HFF-Myc (cell line): Measurements from ENCODE around the gene CBX7.

ENCODE experiments used
- DNase-seq: peaks from one replicate; pipeline ENCODE4 v3.0.0-alpha.2; 2011; ENCODE audit warnings: low read depth; ENCODE audit errors: extremely low read depth
- H3K4me3 ChIP-seq: replicated peaks from 2 replicates; pipeline ENCODE4 v1.5.1; 2011; ENCODE audit warnings: low read depth, mild to moderate bottlenecking, control low read depth, low read length
- TF ChIP-seq, protein P1 (sequence below): IDR thresholded peaks from 2 replicates; pipeline ENCODE4 v1.5.1; 2012; ENCODE audit warnings: mild to moderate bottlenecking, low read depth, low read length, control low read depth; ENCODE audit errors: missing control alignments

Gene CBX7

DNA sequence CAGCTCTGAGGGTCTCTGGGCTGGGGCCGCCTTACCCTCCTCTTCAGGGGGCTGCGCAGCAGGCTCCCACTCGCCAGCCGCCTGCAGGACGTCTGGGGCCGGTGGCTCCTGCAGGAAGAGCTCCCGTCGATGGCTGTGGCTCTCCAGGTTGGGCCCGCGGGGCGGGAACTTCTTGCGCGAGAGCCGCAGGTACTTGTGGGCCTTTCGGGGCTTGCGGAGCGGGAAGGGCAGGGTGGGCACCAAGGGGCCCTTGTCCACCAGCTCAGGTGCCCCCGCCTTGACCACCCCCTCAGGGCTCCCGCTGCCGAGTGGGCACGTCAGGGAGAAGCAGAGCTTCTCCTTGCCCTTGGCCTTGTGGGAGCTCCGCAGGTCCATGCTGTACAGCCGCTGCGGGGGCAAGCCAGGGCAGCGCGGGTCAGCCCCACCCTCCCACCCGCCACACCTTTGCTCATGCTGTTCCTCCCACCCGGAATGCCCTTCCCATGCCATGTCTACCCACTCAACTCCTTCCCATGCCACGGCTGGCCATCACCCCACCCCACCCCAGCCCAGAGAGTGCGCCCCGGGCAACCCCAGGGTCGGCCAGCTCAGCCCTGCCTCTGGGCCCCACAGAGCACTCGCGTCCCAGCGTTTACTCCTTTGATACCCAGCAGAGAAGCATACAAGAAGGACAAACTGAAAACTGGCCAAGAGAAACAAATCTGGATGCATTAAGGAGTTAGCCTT is 18.0 kb downstream of the CBX7 start:
- no peak for DNase-seq
- no peak overlapping the region for H3K4me3 ChIP-seq
- TF ChIP-seq, protein P1, sequence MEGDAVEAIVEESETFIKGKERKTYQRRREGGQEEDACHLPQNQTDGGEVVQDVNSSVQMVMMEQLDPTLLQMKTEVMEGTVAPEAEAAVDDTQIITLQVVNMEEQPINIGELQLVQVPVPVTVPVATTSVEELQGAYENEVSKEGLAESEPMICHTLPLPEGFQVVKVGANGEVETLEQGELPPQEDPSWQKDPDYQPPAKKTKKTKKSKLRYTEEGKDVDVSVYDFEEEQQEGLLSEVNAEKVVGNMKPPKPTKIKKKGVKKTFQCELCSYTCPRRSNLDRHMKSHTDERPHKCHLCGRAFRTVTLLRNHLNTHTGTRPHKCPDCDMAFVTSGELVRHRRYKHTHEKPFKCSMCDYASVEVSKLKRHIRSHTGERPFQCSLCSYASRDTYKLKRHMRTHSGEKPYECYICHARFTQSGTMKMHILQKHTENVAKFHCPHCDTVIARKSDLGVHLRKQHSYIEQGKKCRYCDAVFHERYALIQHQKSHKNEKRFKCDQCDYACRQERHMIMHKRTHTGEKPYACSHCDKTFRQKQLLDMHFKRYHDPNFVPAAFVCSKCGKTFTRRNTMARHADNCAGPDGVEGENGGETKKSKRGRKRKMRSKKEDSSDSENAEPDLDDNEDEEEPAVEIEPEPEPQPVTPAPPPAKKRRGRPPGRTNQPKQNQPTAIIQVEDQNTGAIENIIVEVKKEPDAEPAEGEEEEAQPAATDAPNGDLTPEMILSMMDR, result no peak

DNA sequence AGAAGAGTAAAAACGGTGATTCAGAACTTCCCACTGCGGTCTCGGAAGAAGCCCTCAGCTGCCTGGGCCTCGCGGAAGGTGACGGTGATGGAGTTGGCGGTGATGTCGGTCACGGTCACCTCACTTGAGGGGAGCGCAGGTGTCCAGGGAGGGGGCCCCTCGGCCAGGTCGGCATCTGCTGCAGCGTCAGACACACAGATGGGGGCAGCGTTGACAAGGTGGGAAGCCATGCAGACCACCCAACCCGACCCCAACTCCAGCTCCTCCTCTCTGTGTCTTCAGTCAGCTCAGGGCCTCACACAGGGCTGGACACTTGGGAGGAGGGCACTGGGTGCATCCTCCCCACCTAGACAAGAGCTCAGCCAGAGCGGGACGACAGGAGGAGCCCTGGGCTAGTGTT is 18.6 kb downstream of the CBX7 start:
- DNase-seq, result no peak
- TF ChIP-seq, protein P1, result no peak
- H3K4me3 ChIP-seq, result no peak overlapping the region

DNA sequence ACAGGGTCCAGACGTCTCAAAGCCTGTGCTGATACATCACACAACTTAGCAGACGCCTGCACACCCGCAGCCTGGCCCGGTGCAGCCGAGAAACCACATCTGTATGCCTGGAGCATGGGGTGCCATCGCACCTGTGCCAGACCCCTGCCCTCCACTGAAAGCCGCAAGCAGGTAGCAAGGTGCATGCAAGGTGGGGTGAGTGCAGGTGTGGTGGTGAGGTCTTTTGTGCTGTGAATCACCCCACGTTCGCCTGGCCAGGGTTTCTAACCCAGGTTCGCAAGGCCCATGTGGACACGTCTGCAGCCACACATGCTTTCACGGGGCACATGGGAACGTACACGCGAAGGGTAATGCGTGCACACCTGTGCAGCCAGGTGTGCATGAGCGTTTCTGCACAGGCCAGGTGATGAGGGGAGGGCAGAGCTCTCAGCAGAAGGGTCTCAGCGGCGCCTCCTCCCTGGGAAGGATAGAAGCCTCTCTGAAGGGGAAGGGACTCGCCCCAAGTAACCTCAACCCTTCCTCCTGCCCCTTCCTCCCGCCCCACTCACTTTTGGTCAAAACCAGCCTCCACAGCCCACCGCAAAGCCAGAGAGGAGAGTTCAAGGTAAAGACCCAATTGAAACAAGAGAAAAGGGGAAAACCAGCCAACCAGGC is 19.5 kb downstream of the CBX7 start:
- H3K4me3 ChIP-seq, result no peak overlapping the region
- no peak for DNase-seq
- TF ChIP-seq, protein P1, result no peak

DNA sequence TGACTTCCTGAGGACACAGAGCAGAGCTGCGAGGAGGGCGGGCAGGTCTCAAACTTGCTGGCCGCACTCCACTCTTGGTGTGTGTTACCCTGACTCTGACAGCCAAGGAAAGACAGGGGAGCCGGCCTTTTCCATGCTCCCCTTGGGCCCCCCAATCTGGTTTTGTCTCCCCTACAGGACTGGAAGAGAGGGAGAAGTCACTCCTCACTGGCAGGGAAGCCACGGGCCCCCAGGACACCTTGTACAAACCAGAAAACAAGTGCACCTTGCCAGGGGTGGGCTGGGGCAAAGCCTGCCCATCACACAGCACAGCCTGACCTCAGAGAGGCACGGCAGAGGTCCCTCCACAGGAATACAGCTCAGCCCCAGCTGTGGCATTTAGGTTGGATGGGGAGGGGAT is 20.2 kb downstream of the CBX7 start:
- no peak for DNase-seq
- TF ChIP-seq, protein P1, result no peak
- no peak overlapping the region for H3K4me3 ChIP-seq

DNA sequence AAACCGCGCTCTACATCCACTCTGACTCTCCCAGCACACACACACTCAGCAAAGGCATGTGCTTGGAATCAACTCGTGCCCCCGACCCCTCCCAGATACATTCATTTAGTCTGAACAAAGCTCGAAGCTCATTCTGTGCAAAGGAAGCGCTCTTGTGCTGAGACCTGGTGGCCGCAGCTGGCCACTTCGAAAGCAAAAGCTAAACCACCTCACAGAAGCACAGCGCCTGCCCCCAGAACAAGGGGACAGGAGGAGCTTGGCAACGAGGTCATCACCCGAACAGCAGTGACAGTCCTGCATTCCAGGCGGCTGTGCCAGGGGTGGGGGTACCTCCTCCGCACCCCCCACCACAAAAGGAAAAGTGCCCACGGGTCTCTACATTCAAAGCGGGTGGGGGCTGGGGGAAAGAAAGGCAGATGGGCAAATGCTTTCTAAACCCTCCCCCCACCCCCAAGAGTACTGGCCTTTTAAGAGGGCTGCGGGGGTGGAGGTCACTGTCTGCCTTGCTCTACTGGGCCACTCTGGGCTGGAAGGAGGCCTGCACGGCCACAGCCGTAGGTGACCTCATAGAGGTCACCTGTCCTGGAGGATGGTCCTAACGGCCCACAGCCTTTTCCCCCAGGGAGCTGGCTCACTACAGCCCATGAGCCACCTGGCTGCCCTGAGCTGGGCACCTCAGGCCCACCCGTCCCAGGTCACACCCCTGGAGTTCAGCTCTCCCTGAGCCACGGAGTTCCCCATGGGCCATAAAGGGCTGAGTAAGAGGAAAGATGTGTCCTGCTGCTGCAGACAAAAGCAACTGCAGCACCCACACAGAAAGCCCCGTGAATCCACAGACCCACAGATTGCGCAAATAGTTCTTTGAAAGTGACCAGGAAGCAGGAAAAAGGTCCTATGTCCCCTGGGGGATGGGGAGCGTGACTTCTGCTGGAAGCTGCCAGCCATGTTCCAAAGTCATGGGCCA is 21.3 kb downstream of the CBX7 start:
- DNase-seq, result no peak
- TF ChIP-seq, protein P1, result no peak
- H3K4me3 ChIP-seq, result no peak overlapping the region

DNA sequence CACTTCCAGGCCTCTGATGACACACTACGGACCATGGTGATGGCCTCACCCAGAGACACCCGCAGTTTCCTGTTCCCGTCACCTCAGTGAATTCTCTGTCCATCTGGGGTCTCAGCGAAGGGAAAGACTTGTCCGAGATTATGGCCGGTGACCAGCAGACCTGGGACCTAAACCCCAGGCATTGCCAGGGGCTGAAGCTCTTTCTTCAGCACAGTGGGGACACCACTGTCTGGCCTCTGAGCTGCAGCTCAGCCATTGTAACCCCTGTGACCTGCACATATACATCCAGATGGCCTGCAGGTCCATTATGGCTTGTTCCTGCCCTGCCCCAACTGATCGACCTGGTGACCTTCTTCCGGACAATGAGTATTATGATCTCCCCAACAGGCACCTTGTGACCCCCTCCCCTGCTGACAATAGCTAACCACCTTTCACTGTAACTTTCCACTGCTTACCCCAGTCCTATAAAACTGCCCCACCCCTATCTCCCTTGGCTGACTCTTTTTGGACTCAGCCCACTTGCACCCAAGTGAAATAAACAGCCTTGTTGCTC is 22.3 kb downstream of the CBX7 start:
- DNase-seq, result no peak
- no peak overlapping the region for H3K4me3 ChIP-seq
- TF ChIP-seq, protein P1, result no peak
